Neural crest cell (in vitro differentiated cells): ENCODE results near the gene GLDN. TPM values are rescaled to one million over a fixed set of nuclear protein-coding genes. Genes with fewer than 3 reads are reported as not detected.

ENCODE experiments used
- DNase-seq: peaks from one replicate; pipeline ENCODE4 v3.0.0; 2021; ENCODE audit warnings: low read depth, mixed read lengths, low spot score
- H3K27ac Mint-ChIP-seq: one replicate; pipeline ENCODE4 v1.8.0; 2021; ENCODE audit warnings: mild to moderate bottlenecking, mixed read lengths; ENCODE audit not compliant: unreplicated experiment
- H3K27me3 Mint-ChIP-seq: 2 replicates; pipeline ENCODE4 v1.8.0; 2021; ENCODE audit warnings: low read depth, mild to moderate bottlenecking, mixed read lengths
- H3K36me3 Mint-ChIP-seq: 2 replicates; pipeline ENCODE4 v1.8.0; 2021; ENCODE audit warnings: low read depth, mild to moderate bottlenecking, mixed read lengths
- H3K4me1 Mint-ChIP-seq: 2 replicates; pipeline ENCODE4 v1.8.0; 2021; ENCODE audit warnings: mixed read lengths
- H3K4me3 Mint-ChIP-seq: one replicate; pipeline ENCODE4 v1.8.0; 2021; ENCODE audit warnings: mild to moderate bottlenecking, mixed read lengths
- H3K9me3 Mint-ChIP-seq: 2 replicates; pipeline ENCODE4 v1.8.0; 2021; ENCODE audit warnings: mixed read lengths
- total RNA-seq: library from RNA; stranded (reverse); gene quantifications from 2 replicates; pipeline ENCODE4 v1.2.1, GENCODE V29; 2021
- TF ChIP-seq, protein P1 (sequence below): fragments of 200-600 bp; sonication (generic); conservative IDR thresholded peaks from 2 replicates; pipeline ENCODE4 v1.5.0; 2021; ENCODE audit warnings: antibody characterized with exemption, mild to moderate bottlenecking

The GLDN gene
- total RNA-seq, 1 donor from 2014 or later: 2.4 TPM

DNA sequence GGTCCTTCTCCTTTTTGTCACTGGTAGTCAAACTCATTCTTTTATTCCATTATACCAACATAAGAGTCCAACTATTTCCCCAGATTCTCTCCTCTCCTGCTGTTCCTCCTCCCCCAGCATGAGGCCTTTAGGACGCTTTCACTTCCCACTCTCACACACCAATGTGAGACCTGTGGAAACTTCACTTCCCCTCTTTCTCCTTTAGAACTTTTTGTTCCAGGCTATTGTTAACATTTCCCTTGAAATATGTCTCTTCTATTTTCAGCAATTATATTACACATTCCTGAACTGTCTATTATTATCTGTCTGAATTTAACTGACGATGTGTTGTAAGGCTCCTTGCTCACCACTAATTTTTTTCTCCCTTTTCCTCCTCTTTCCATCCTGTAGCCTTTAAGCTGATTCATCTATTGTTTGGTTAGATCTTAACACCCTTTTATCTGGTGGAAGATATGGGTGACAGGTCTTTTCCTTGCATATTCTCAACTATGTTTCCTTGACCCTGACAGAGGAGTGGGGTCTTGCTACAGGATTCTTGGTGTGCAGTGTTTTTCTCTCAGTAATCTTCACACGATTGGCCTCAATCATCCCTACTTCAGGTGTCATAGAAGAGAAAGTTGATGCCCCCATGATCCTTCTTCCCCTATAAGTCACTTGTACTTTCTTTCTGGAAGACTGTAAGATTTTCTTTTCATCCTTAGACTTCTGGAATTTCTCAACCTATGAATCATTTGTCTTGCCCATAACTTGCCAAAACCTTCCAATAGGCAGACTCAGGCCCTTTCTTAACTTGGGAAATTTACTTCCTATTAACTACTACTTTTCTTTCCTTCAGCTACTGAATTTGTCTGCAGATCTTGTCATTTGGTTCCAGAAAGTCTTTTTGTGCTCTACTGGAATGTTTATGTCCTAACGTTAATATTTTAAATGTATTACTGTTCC is 9.0 kb upstream of the GLDN start:
- TF ChIP-seq, protein P1, sequence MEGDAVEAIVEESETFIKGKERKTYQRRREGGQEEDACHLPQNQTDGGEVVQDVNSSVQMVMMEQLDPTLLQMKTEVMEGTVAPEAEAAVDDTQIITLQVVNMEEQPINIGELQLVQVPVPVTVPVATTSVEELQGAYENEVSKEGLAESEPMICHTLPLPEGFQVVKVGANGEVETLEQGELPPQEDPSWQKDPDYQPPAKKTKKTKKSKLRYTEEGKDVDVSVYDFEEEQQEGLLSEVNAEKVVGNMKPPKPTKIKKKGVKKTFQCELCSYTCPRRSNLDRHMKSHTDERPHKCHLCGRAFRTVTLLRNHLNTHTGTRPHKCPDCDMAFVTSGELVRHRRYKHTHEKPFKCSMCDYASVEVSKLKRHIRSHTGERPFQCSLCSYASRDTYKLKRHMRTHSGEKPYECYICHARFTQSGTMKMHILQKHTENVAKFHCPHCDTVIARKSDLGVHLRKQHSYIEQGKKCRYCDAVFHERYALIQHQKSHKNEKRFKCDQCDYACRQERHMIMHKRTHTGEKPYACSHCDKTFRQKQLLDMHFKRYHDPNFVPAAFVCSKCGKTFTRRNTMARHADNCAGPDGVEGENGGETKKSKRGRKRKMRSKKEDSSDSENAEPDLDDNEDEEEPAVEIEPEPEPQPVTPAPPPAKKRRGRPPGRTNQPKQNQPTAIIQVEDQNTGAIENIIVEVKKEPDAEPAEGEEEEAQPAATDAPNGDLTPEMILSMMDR: no peak
- Mint-ChIP-seq H3K4me3 (no peak overlapping the region), H3K27me3 (peaks cover 6% of the 10 kb centered on the region), H3K27ac (no peak overlapping the region), H3K36me3 (no peaks in the 10 kb centered on the region), H3K9me3 (no peaks in the 10 kb centered on the region), H3K4me1 (no peaks in the 10 kb centered on the region)
- DNase-seq: no peak

DNA sequence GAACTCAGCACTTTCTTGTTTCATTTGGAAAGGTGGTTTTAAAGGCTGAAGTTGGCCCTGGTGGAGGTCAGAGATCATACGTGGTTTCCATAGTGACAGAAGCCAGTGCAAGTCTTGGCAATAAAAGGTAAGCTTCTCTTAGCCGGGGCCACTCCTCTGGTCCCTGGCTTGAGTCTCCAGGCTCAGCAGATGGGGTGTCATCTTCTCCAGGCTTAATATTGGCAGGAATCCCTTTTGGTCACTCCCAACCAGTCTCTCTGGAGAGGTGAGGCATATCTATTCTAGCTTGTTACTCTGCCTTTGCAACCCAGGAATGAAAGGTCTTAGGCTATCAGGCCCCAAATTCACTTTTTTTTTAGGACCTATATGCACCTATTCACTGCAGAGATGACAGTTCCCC is 7.9 kb upstream of the GLDN start:
- H3K27ac Mint-ChIP-seq: no peak overlapping the region
- H3K9me3 Mint-ChIP-seq: peaks cover 2% of the 10 kb centered on the region
- DNase-seq: no peak
- TF ChIP-seq, protein P1: no peak
- no peaks in the 10 kb centered on the region for H3K4me1 Mint-ChIP-seq
- no peaks in the 10 kb centered on the region for H3K36me3 Mint-ChIP-seq
- H3K4me3 Mint-ChIP-seq: no peak overlapping the region
- H3K27me3 Mint-ChIP-seq: peaks cover 6% of the 10 kb centered on the region

DNA sequence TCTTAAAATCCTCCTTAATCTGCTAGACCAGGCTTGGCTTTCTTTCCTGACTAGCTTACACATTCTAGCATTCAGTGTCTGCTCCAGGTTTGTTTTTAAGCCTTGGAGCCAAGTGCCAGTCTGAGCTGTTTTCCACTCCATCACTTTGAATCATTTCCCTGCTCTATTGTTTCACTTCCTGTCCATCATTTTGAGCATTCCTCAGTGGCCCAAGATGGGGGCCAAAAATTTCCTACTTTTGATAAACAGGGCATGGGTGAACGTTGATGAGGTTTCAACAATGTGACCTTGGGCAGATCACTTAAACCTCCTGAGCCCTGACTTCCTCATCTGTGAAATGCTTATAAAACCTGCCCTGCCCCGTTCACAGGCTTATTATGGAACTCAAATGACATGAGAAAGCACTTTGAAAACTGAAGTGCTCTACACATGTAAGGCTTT is 7.4 kb upstream of the GLDN start:
- Mint-ChIP-seq H3K27ac (no peak overlapping the region), H3K4me1 (no peaks in the 10 kb centered on the region), H3K36me3 (no peaks in the 10 kb centered on the region), H3K9me3 (peaks cover 4% of the 10 kb centered on the region), H3K27me3 (peaks cover 7% of the 10 kb centered on the region), H3K4me3 (no peak overlapping the region)
- DNase-seq: no peak
- TF ChIP-seq, protein P1: no peak

DNA sequence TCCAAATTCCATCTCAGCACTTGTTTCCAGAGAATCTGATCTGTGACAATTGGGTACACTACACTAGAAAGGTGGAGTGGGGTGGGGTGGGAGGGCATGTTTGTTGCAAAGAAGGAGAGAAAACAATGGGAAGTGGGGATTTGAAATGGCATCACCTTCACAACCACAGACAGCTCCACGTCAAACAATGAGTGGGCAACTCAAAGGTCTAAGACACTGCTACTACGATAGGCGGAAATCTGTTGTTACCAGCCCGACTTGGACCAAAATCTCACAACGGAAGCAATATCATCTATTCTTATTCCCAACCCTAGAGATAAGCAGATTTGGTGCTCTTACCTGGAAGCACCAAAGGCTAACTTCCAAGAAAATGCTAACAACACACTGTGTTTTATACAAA is 6.4 kb upstream of the GLDN start:
- Mint-ChIP-seq H3K27ac (no peak overlapping the region), H3K4me3 (no peak overlapping the region), H3K27me3 (peaks cover 18% of the 10 kb centered on the region), H3K36me3 (no peaks in the 10 kb centered on the region), H3K4me1 (no peaks in the 10 kb centered on the region), H3K9me3 (peaks cover 4% of the 10 kb centered on the region)
- TF ChIP-seq, protein P1: no peak
- DNase-seq: no peak

DNA sequence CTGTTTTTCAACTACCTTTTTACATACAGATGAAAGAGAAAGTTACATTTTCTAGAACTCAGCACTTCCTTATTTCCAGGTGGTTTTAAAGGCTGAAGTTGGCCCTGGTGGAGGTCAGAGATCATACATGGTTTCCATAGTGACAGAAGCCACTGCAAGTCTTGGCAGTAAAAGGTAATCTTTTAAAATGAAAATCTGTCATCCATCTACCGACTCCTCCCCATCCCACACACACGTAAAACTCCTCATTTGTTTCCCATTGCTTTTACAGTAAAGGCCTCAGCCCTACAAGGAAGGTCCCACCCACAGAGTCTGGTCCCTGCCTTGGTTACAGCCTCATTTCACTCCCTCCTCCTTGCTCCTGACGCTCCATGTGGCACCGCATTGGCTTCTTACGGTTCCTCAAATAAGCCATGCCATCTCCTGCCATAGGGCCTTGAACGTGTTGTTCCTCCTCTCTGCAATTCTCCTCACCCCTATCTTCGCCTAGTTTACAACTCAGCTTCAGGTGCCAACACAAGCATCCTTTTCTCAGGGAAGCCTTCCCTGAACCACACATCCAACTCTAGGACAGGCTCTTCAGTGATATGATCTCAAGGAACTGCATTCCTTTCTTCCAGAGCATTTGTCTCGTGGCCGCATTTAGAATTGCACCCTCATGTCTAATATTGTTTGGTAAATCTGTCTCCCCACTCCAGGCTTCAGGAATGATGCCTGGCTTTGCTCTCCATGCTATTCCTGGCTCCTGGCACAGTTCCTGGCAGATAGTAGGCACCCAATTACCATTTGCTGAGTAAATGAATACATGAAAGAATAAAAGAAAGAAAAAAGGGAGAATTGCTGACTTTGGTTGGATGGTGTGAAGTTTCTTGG is 5.7 kb upstream of the GLDN start:
- H3K27ac Mint-ChIP-seq: no peak overlapping the region
- peaks cover 4% of the 10 kb centered on the region for H3K9me3 Mint-ChIP-seq
- TF ChIP-seq, protein P1: no peak
- H3K36me3 Mint-ChIP-seq: no peaks in the 10 kb centered on the region
- DNase-seq: no peak
- no peaks in the 10 kb centered on the region for H3K4me1 Mint-ChIP-seq
- H3K4me3 Mint-ChIP-seq: no peak overlapping the region
- peaks cover 24% of the 10 kb centered on the region for H3K27me3 Mint-ChIP-seq
